Measurements from ENCODE around the gene NDUFA11. TPM values are rescaled to one million over a fixed set of nuclear protein-coding genes. Genes with fewer than 3 reads are reported as not detected.

Gene NDUFA11
- total and polyA plus RNA-seq, 2 of the 13 experiments (the other 11 are each of a cell fraction or from before 2014, with no cell fraction given), result 286 to 378 TPM

GRCh38 chr19:5904352-5905113 is 943 bp upstream of the NDUFA11 start, which contains the start of gene VMAC (continued):
- TF ChIP-seq ZNF142 (CRISPR knock-in tag; IDR thresholded peaks at IDR 0.05), result 0 out of 2 replicates have a peak, but pooled peaks have one; percentile 11
- TF ChIP-seq MNT (IDR thresholded peaks at IDR 0.05), result peak; percentile 43
- TF ChIP-seq U2AF2 (IDR thresholded peaks at IDR 0.05; ENCODE audit: low read depth, low read length), result no peak
- TF ChIP-seq ZBTB21 (CRISPR knock-in tag; IDR thresholded peaks at IDR 0.05), result no peak
- TF ChIP-seq SAFB2 (CRISPR knock-in tag; IDR thresholded peaks at IDR 0.05; ENCODE audit: borderline replicate concordance, low read depth), result 0 out of 2 replicates have a peak, but pooled peaks have one; percentile 38
- peak; percentile 89 for TF ChIP-seq ARNT2 (CRISPR knock-in tag; IDR thresholded peaks at IDR 0.05; ENCODE audit: low read depth)
- TF ChIP-seq BRF2 (CRISPR knock-in tag; IDR thresholded peaks at IDR 0.05), result no peak
- TF ChIP-seq RFXANK (CRISPR knock-in tag; IDR thresholded peaks at IDR 0.05), result no peak
- no peak for TF ChIP-seq NKX3-1 (CRISPR knock-in tag; IDR thresholded peaks at IDR 0.05)
- TF ChIP-seq CAMTA2 (CRISPR knock-in tag; IDR thresholded peaks at IDR 0.05; ENCODE audit: borderline replicate concordance), result no peak
- peak; percentile 21 for TF ChIP-seq CBX1 (IDR thresholded peaks at IDR 0.05; ENCODE audit: low read depth)
- TF ChIP-seq DR1 (CRISPR knock-in tag; IDR thresholded peaks at IDR 0.05), result peak; percentile 35; the same call in 1 of the 2 replicates
- no peak for TF ChIP-seq ZFP82 (CRISPR knock-in tag; IDR thresholded peaks at IDR 0.05; ENCODE audit: borderline replicate concordance)
- TF ChIP-seq ZBTB38 (CRISPR knock-in tag; IDR thresholded peaks at IDR 0.05), result peak; percentile 84; the same call in 1 of the 2 replicates
- TF ChIP-seq ZNF710 (CRISPR knock-in tag; IDR thresholded peaks at IDR 0.05; ENCODE audit: borderline replicate concordance), result no peak
- peak; percentile 71; the same call in 1 of the 2 replicates for TF ChIP-seq KLF9 (CRISPR knock-in tag; IDR thresholded peaks at IDR 0.05; ENCODE audit: low read depth)
- no peak for TF ChIP-seq SMAD3 (CRISPR knock-in tag; IDR thresholded peaks at IDR 0.05)
- no peak for TF ChIP-seq ZNF589 (CRISPR knock-in tag; conservative IDR thresholded peaks at IDR 0.05)
